Thymus (tissue), 11 donors: ENCODE results near the gene TRMT11. TPM values are rescaled to one million over a fixed set of nuclear protein-coding genes. Genes with fewer than 3 reads are reported as not detected.

Source experiments
- DNase-seq, 9 donors: peaks; one replicate each; pipeline ENCODE4 v3.0.0-alpha.2; 2013; ENCODE audit warnings: low spot score in 9 of 9, low read depth in 6 of 9, missing footprints in 1 of 9
- H3K27ac ChIP-seq, 2 donors: one replicate each; pipeline ENCODE4 v1.5.1; 2013; ENCODE audit warnings: control low read depth in 1 of 2, low read depth in 1 of 2, low read length in 1 of 2, mild to moderate bottlenecking in 1 of 2, moderate library complexity in 1 of 2
- H3K27me3 ChIP-seq, 2 donors: one replicate each; pipeline ENCODE4 v1.5.1; 2013; ENCODE audit warnings: low read length in 1 of 2; ENCODE audit not compliant: control insufficient read depth in 2 of 2, insufficient read depth in 1 of 2
- H3K36me3 ChIP-seq, 2 donors: one replicate each; pipeline ENCODE4 v1.5.1; 2013; ENCODE audit warnings: low read length in 1 of 2, mild to moderate bottlenecking in 1 of 2, moderate library complexity in 1 of 2; ENCODE audit not compliant: control insufficient read depth in 2 of 2, insufficient read depth in 2 of 2
- H3K4me1 ChIP-seq, 2 donors: one replicate each; pipeline ENCODE4 v1.5.1; 2013; ENCODE audit warnings: low read length in 2 of 2; ENCODE audit not compliant: control insufficient read depth in 2 of 2, insufficient read depth in 2 of 2
- H3K4me3 ChIP-seq, 2 donors: one replicate each; pipeline ENCODE4 v1.5.1; 2013; ENCODE audit warnings: low read length in 2 of 2, control low read depth in 1 of 2, mild to moderate bottlenecking in 1 of 2
- H3K9me3 ChIP-seq, 2 donors: one replicate each; pipeline ENCODE4 v1.5.1; 2013; ENCODE audit warnings: low read length in 1 of 2, mild to moderate bottlenecking in 1 of 2; ENCODE audit not compliant: control insufficient read depth in 2 of 2, insufficient read depth in 1 of 2
- WGBS: extraction: QIAGEN DNeasy Blood & Tissue Kit; methylation state at CpG from one replicate; pipeline ENCODE4 v1.1.7; 2013; 5-methylcytosine and 5-hydroxymethylcytosine counted together
- polyA plus RNA-seq: library from polyadenylated mRNA; stranded (reverse); fragments of 200-250 nt; gene quantifications from one replicate; pipeline ENCODE4 v1.2.3, GENCODE V29; 2013
- total RNA-seq: library from RNA; stranded (reverse); fragments of 120-200 nt; gene quantifications from one replicate; pipeline ENCODE4 v1.2.4, GENCODE V29; 2013
- donor health status: healthy.

The TRMT11 gene
- total and polyA plus RNA-seq, 2 donors = 21.0 to 27.3 TPM

DNA sequence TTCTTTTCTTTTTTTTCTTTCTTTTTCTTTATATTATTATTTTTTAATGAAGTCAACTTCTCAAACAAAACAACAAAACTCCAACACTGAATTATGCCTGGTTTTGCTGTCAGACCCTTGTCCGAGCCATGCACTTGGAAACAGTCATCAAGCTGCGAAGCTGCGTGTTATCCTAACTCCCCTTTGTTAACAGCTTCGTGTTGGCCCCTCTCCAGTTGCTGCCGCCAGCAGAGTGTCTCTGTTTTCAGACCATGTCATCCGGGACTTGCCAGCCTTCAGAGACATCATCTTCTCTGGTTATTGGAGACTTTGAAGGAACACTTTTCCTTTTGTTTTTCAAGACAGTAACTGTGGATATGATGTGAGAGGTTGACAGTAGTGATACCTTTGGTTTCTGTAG, 83.1 kb downstream of the TRMT11 start:
- Histone ChIP-seq H3K4me3 (no peak overlapping the region), H3K36me3 (no peaks in the 10 kb centered on the region), H3K27ac (no peak overlapping the region), H3K9me3 (peaks cover 0 to 5% of the 10 kb centered on the region in 2 donors), H3K4me1 (no peaks in the 10 kb centered on the region), H3K27me3 (no peaks in the 10 kb centered on the region)
- no peak for DNase-seq
- WGBS = 94% methylated on average over 6 of the region's 6 CpGs

- Histone ChIP-seq H3K27me3 (no peaks in the 10 kb centered on the region), H3K4me3 (no peak overlapping the region), H3K27ac (no peak overlapping the region), H3K4me1 (no peaks in the 10 kb centered on the region), H3K36me3 (no peaks in the 10 kb centered on the region), H3K9me3 (peaks cover 0 to 1% of the 10 kb centered on the region in 2 donors)
- no peak for DNase-seq
- WGBS = 94% methylated on average over 7 of the region's 7 CpGs
Measured at GRCh38 chr6:126071000-126071647, 84.8 kb downstream of the TRMT11 start.

- Histone ChIP-seq H3K4me1 (no peaks in the 10 kb centered on the region), H3K36me3 (no peaks in the 10 kb centered on the region), H3K27ac (no peak overlapping the region), H3K27me3 (no peaks in the 10 kb centered on the region), H3K4me3 (no peak overlapping the region), H3K9me3 (no peaks in the 10 kb centered on the region)
- DNase-seq = no peak
- WGBS = 95% methylated on average over 3 of the region's 3 CpGs
Measured at GRCh38 chr6:126072172-126072571, 85.8 kb downstream of the TRMT11 start.

- Histone ChIP-seq H3K4me1 (no peaks in the 10 kb centered on the region), H3K4me3 (no peak overlapping the region), H3K9me3 (no peaks in the 10 kb centered on the region), H3K27ac (no peak overlapping the region), H3K36me3 (no peaks in the 10 kb centered on the region), H3K27me3 (no peaks in the 10 kb centered on the region)
- DNase-seq = no peak
- WGBS = 98% methylated on average over 2 of the region's 2 CpGs
Measured at GRCh38 chr6:126072834-126073233, 86.5 kb downstream of the TRMT11 start.

- no peaks in the 10 kb centered on the region for H3K4me1 ChIP-seq
- H3K27ac ChIP-seq = no peak overlapping the region
- DNase-seq = no peak
- no peaks in the 10 kb centered on the region for H3K9me3 ChIP-seq
- no peak overlapping the region for H3K4me3 ChIP-seq
- H3K36me3 ChIP-seq = no peaks in the 10 kb centered on the region
- WGBS = 84% methylated on average over 4 of the region's 4 CpGs
- no peaks in the 10 kb centered on the region for H3K27me3 ChIP-seq
Measured at GRCh38 chr6:126075335-126076071, 89.2 kb downstream of the TRMT11 start.

DNA sequence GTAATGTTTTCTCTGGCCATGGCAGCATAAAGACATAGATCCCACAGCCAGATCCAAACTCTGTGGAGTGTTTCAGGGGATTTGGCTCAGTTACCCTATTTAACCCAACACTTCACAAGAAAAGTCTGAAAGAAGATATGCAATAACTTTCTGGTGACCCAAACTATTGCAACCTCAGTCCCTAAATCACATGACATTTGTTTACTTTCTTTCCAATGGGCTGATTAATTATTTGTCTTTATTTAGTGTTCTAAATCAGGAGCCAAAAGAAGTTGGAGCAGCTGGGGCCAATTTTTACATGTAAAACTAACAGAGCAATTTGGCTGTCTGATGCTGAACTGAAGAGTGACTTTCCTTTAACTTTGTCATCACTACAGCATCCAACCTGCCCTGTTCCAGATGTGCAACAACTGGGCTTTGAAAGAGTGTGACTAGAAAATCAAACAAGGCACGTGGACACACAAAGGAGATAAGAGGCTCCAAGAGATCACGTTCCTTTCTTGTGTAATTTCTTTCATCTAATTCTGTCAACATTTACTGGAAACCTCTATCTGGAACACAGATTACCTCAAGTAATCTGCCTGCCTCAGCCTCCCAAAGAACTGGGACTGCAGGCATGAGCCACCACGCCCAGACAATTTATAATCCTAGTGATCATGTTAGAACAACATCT, 90.8 kb downstream of the TRMT11 start:
- H3K27me3 ChIP-seq = no peaks in the 10 kb centered on the region
- DNase-seq = no peak
- H3K27ac ChIP-seq = no peak overlapping the region
- 94% methylated on average over 3 of the region's 3 CpGs for WGBS
- no peaks in the 10 kb centered on the region for H3K36me3 ChIP-seq
- H3K9me3 ChIP-seq = no peaks in the 10 kb centered on the region
- no peak overlapping the region for H3K4me3 ChIP-seq
- H3K4me1 ChIP-seq = no peaks in the 10 kb centered on the region

- 94% methylated on average over 11 of the region's 11 CpGs for WGBS
- Histone ChIP-seq H3K36me3 (no peaks in the 10 kb centered on the region), H3K4me1 (no peaks in the 10 kb centered on the region), H3K27ac (no peak overlapping the region), H3K27me3 (no peaks in the 10 kb centered on the region), H3K4me3 (no peak overlapping the region), H3K9me3 (no peaks in the 10 kb centered on the region)
- DNase-seq = no peak
Measured at GRCh38 chr6:126077810-126078776, 91.8 kb downstream of the TRMT11 start.

DNA sequence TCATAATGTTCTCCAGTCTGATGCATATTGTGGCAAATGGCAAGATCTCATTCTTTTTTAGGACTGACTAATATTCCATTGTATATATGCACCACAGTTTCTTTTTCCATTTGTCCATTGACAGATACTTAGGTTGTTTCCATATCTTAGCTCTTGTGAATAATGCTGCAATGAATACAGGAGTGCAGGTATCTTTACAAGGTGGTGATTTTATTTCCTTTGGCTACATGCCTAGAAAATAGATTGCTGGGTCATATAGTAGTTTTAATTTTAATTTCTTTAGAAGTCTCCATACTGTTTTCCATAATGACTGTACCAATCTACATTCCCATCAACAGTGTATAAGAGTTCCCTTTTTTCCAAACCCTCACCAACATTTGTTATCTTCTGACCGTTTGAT, 97.5 kb downstream of the TRMT11 start:
- no peaks in the 10 kb centered on the region for H3K4me1 ChIP-seq
- no peaks in the 10 kb centered on the region for H3K27me3 ChIP-seq
- DNase-seq = no peak
- 97% methylated on average over 1 of the region's 1 CpG for WGBS
- H3K4me3 ChIP-seq = no peak overlapping the region
- H3K36me3 ChIP-seq = no peaks in the 10 kb centered on the region
- H3K27ac ChIP-seq = no peak overlapping the region
- no peaks in the 10 kb centered on the region for H3K9me3 ChIP-seq
